Subcutaneous abdominal adipose tissue (tissue), 5 donors: ENCODE results near the gene HSH2D.
A peak's percentile ranks its signal among the peaks of the same experiment; 100 is the strongest.

Experiments used
- H3K27ac ChIP-seq: one replicate; pipeline ENCODE4 v1.7.0; 2013; ENCODE audit warnings: low read depth, mild to moderate bottlenecking, inconsistent platforms, low read length, moderate library complexity
- H3K27me3 ChIP-seq, 5 donors: one replicate each; pipeline ENCODE4 v1.7.0; 2013; ENCODE audit warnings: low read length in 5 of 5, inconsistent platforms in 1 of 5; ENCODE audit not compliant: control insufficient read depth in 5 of 5, insufficient read depth in 4 of 5
- H3K36me3 ChIP-seq, 5 donors: one replicate each; pipeline ENCODE4 v1.7.0; 2013; ENCODE audit warnings: low read length in 5 of 5; ENCODE audit not compliant: control insufficient read depth in 5 of 5, insufficient read depth in 5 of 5
- H3K4me1 ChIP-seq, 5 donors: one replicate each; pipeline ENCODE4 v1.7.0; 2013; ENCODE audit warnings: low read length in 5 of 5, mild to moderate bottlenecking in 3 of 5, moderate library complexity in 1 of 5; ENCODE audit not compliant: control insufficient read depth in 5 of 5, insufficient read depth in 5 of 5
- H3K4me3 ChIP-seq, 5 donors: one replicate each; pipeline ENCODE4 v1.7.0; 2013; ENCODE audit warnings: low read length in 5 of 5, low read depth in 1 of 5
- H3K9ac ChIP-seq, 5 donors: one replicate each; pipeline ENCODE4 v1.7.0; 2013; ENCODE audit warnings: low read length in 5 of 5, mild to moderate bottlenecking in 4 of 5, moderate library complexity in 3 of 5
- H3K9me3 ChIP-seq, 5 donors: one replicate each; pipeline ENCODE4 v1.7.0; 2013; ENCODE audit warnings: low read length in 5 of 5; ENCODE audit not compliant: control insufficient read depth in 5 of 5
- donor health status: healthy.
- donor health status: healthy.
- donor health status: healthy.
- donor health status: healthy.
- donor health status: healthy.

HSH2D gene

DNA sequence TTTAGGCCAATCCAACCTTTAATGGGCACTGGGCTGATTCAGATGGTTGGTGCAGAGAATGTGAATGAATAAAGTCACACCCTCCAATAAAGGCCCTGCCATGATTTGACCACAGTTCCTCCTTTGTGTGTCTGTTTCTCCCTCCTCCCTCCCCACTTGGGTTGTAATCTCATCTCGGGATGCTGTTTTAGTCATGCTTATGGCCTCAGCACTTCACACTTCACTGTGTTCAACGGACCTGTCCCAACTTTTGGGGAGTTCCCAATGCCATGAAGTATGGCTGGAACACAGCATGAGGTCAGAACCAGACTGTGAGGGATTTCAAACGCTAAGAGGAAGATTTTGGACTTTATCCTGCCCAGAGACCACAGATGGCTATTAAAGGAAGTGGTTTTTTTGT, 37.4 kb upstream of the HSH2D start:
- H3K27ac ChIP-seq: no peak overlapping the region
- peak overlapping the region in 1 of 5 donors; percentile 2 for H3K9ac ChIP-seq
- peaks cover 0 to 7% (median 4%) of the 10 kb centered on the region in 5 donors for H3K4me1 ChIP-seq
- peaks cover 7 to 26% (median 20%) of the 10 kb centered on the region in 5 donors for H3K36me3 ChIP-seq
- no peaks in the 10 kb centered on the region for H3K27me3 ChIP-seq
- no peak overlapping the region for H3K4me3 ChIP-seq
- no peaks in the 10 kb centered on the region for H3K9me3 ChIP-seq

DNA sequence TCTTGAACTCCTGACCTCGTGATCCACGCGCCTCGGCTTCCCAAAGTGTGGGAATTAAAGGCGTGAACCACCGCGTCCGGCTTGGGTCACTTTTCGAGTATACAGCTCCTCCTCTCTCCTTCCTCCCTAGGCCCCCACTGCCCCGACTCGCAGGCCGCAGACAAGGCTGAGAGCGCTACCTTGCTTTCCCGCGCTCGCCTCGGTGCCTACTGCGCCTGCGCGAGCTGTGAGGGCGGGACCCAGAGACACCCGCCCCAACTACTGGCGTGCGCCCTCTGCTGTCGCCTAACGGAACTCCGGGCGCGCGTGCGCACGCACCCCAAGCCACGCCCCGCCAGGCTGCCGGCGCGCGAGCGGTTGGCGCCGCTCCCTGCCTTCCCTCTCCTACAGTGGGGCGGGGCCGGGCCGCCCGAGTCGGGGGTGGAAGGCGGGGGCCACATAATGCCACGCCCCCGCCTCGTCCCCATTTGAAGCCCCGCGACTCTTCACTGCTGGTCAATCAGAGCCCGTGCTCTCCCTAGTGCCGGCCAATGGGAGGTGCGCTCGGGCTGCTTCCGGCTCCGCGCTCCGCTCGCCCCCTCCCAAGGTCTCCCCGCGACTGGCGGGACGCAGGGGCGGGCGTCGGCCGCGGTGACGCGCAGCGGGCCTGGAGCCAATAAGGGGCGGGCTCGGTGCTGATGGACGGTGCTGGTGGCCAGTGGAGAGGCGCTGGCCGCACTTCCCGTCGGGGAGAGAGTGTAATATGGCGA, 32.2 kb upstream of the HSH2D start, which contains the start of gene RAB8A:
RAB8A (plus strand) TSS at position 730 of the 749 bp plus-strand sequence; CDS start at position 743, 13 bp downstream.
- Histone ChIP-seq H3K36me3 (peaks cover 0 to 4% (median 0%) of the 10 kb centered on the region in 5 donors), H3K9me3 (no peaks in the 10 kb centered on the region), H3K4me3 (peak within 1 kb of the TSS; percentile 70 to 97 (median 90)), H3K9ac (peak within 1 kb of the TSS; percentile 22 to 97 (median 90)), H3K27ac (peak within 1 kb of the TSS; percentile 78), H3K27me3 (no peaks in the 10 kb centered on the region), H3K4me1 (peaks cover 6 to 33% (median 27%) of the 10 kb centered on the region in 5 donors)

DNA sequence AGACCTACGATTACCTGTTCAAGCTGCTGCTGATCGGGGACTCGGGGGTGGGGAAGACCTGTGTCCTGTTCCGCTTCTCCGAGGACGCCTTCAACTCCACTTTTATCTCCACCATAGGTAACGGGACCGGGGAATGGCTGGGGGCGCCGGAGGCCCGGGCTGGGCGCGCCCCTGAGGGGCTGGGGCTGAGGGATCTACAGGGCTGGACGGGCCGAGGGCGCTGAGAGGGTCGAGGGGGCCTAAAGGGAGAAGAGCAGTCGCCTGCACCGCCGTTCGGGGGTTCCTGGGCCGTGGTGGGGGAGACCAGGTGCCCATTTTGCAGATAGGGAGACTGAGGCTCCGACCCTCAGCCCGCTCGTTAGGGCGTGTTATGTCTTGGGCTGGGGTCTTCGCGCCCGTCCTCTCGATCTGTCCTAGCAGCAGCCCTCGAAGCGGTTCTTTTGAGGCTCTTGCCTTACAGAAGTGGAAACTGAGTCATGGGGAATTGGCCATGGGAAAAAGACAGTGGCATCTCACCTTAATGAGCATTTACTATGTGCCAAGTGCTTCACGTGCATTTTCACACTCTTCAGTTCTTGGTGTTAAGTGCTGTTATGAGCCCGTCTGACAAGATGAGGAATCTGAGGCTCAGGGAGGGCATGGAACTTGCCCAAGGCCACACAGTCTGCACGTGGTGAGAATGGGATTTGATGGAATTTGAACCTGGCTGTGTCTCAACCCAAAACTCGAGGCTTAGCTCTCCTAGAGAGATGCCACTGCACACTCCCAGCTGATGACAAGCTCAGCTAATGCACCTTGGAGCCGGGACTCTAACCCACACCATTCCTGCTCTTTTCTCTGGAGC, 31.4 kb upstream of the HSH2D start:
- Histone ChIP-seq H3K9me3 (no peaks in the 10 kb centered on the region), H3K27me3 (no peaks in the 10 kb centered on the region), H3K4me3 (peak overlapping the region; percentile 70 to 97 (median 90)), H3K27ac (peak overlapping the region; percentile 78), H3K36me3 (peaks cover 0 to 4% (median 0%) of the 10 kb centered on the region in 5 donors), H3K4me1 (peaks cover 6 to 33% (median 27%) of the 10 kb centered on the region in 5 donors), H3K9ac (peak overlapping the region; percentile 22 to 97 (median 90))

DNA sequence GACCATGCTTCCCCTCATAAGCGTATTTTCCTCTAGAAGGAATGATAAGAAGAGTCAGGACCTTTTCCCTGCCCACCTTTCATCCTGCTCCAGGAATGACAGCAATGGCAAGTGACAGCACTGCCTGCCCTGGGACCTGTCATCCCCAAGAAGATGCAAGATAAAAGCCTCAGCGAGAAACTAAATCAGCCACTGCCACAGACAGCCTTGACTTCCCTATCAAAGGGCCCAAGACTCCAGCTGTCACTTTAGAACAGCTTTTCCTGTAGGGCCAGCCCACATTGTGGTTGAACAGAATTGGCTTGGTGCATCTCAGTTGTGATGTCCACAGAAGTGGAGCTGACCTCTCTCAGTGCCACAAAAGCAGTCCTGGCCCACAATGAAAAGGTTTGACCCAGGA, 30.7 kb upstream of the HSH2D start:
- Histone ChIP-seq H3K36me3 (peaks cover 0 to 6% (median under 1%) of the 10 kb centered on the region in 5 donors), H3K27ac (no peak overlapping the region), H3K9me3 (no peaks in the 10 kb centered on the region), H3K27me3 (no peaks in the 10 kb centered on the region), H3K4me1 (peaks cover 6 to 36% (median 28%) of the 10 kb centered on the region in 5 donors), H3K9ac (peak overlapping the region in 4 of 5 donors; percentile 22 to 97 (median 92)), H3K4me3 (peak overlapping the region; percentile 70 to 97 (median 90))

DNA sequence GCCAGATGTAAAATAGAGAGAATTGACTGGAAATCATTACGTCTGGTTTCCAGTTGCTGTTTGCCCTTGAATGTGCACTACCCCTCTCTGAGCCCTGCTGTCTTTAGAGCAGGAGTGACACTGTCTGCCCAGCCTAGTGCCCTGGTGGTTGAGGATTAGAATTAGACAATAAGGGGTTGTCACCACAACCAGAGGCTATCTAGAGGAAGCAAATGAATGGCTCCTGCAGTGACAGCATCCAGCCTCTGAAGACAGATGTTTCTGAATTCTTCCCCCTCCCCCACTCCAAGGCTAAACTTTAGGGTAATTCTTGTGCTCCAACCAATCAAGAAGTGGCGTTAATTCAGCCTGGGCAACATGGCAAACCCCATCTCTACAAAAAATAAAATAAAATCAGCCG, 29.8 kb upstream of the HSH2D start:
- H3K36me3 ChIP-seq: peaks cover 0 to 16% (median 10%) of the 10 kb centered on the region in 5 donors
- H3K27me3 ChIP-seq: no peaks in the 10 kb centered on the region
- peaks cover 6 to 43% (median 34%) of the 10 kb centered on the region in 5 donors for H3K4me1 ChIP-seq
- no peaks in the 10 kb centered on the region for H3K9me3 ChIP-seq
- no peak overlapping the region for H3K9ac ChIP-seq
- H3K27ac ChIP-seq: no peak overlapping the region
- H3K4me3 ChIP-seq: no peak overlapping the region

DNA sequence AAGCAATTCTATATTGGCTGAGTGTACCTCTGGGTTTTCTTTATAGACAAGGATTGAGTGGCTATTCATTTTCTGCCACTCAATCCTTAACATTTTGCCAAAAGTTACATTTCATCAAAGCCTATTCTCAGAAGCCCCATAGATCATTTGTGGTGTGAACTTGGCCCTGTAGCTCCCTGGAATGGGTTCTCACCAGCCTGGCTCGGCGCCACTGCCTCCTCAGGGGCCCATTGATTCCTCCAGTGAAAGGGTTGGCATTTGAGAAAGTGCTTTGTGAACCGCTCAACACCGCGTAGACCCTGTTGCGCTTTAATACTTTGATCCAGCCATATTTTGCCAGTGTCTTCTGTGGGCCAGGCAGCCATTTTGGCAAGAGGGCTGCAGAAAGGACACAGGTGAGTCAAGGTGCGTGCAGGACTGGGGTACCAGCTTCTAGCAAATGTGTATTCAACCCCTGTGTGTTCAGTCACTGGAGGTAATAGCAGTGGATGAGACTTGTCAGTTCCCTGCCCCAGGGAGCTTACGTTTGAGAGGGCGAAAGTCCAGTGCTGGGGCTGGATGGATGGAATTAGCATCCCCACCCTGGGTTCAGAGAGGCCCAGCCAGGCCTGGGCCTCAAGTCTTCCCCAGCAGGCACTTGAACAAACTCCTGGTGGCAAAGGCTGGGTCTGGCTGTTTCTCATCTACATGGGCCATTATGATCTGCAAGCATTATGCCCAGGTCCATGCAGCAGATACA, 28.0 kb upstream of the HSH2D start:
- Histone ChIP-seq H3K9me3 (no peaks in the 10 kb centered on the region), H3K36me3 (peaks cover 0 to 28% (median 20%) of the 10 kb centered on the region in 5 donors), H3K9ac (no peak overlapping the region), H3K27ac (no peak overlapping the region), H3K4me1 (peaks cover 6 to 43% (median 34%) of the 10 kb centered on the region in 5 donors), H3K4me3 (no peak overlapping the region), H3K27me3 (no peaks in the 10 kb centered on the region)

DNA sequence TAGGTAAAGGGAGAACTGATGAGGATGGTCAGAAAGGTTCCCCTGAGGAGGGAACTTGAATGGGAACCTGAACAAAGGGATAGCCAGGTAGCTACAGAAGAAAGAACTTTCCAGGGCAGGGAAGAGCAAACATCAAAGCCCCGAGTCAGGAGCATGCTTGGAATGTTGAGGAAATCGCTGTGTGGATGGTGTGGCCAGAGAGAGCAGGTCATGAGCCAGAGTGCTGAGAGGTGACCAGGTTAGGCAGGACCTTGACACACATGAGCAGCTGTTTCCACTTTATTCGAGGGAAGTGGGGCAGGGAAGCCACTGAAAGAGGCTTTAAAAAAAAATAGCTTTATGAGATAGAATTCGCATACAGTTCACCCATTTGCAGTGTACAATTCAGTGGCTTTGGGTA, 27.4 kb upstream of the HSH2D start:
- peaks cover 6 to 39% (median 31%) of the 10 kb centered on the region in 5 donors for H3K4me1 ChIP-seq
- H3K9me3 ChIP-seq: no peaks in the 10 kb centered on the region
- H3K27me3 ChIP-seq: no peaks in the 10 kb centered on the region
- H3K9ac ChIP-seq: peak overlapping the region in 1 of 5 donors; percentile 4
- no peak overlapping the region for H3K27ac ChIP-seq
- H3K4me3 ChIP-seq: no peak overlapping the region
- peaks cover 0 to 32% (median 22%) of the 10 kb centered on the region in 5 donors for H3K36me3 ChIP-seq

DNA sequence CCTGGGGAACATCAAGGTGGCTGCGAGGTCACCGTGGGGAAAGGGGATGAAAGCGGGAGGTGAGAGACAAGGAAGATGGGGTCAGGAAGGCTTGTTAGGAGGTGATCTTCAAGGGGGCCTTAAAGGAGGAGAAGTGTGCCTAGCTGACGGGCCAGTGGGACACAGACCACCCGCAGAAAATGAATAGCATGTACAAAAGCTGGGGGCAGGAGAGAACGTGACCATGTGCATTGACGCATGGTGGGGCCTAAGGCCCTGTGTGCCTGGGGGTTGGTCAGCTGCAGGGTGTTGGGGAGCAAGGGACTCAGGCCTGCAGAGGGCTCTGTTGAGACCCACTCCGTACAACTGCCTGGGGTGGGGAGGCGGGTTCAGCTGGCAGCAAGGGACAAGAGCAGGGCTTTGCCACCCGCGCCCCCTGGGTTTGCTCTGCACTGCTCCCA, 25.9 kb upstream of the HSH2D start:
- Histone ChIP-seq H3K4me3 (no peak overlapping the region), H3K27me3 (no peaks in the 10 kb centered on the region), H3K9ac (no peak overlapping the region), H3K9me3 (no peaks in the 10 kb centered on the region), H3K36me3 (peaks cover 0 to 47% (median 37%) of the 10 kb centered on the region in 5 donors), H3K4me1 (peaks cover 4 to 28% (median 22%) of the 10 kb centered on the region in 5 donors), H3K27ac (no peak overlapping the region)

DNA sequence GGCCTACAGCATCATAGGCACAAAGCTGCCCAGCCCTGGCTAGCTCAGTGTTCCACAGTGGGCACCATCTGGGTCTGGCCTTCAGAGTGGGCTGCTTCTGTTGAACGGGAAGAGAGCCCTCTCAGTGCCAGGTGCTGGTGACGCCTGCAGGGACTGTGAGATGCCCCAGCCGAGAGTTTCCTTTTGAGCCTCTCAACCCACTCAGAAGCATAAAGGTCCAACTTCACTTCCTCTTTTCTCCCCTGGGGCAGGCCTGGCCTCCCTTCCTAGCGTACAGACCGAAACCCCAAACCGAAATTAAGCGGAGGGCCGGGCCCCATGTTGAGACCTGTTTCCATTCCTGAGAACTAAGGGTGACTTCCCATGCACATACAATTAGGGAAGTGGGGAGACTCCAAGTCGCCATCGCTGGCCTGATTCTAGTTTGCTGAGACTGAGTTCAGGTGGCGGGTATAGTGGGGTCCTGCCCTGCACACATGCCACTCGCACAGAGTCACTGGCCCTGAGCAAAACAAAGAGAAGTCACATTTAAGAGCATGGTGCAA, 24.9 kb upstream of the HSH2D start:
- H3K27me3 ChIP-seq: no peaks in the 10 kb centered on the region
- no peak overlapping the region for H3K27ac ChIP-seq
- H3K36me3 ChIP-seq: peaks cover 0 to 57% (median 44%) of the 10 kb centered on the region in 5 donors
- H3K4me3 ChIP-seq: peak overlapping the region in 1 of 5 donors; percentile 6
- H3K4me1 ChIP-seq: peaks cover 0 to 23% (median 15%) of the 10 kb centered on the region in 5 donors
- H3K9me3 ChIP-seq: no peaks in the 10 kb centered on the region
- no peak overlapping the region for H3K9ac ChIP-seq
